Hematopoietic multipotent progenitor cell (in vitro differentiated cells): Measurements from ENCODE around the gene RASAL2. TPM values are rescaled to one million over a fixed set of nuclear protein-coding genes. Genes with fewer than 3 reads are reported as not detected.
"Not testable (repeated sequence)": the region's sequence is repeated elsewhere in the genome, so short reads cannot be mapped to it uniquely, and the experiment has no call there.

Experiments used
- DNase-seq, 3 donors: peaks; one replicate each; pipeline ENCODE4 v3.0.0-alpha.2; 2011 to 2015; ENCODE audit warnings: low read depth in 2 of 3, low spot score in 2 of 3
- total RNA-seq: library from RNA; depleted of rRNA; stranded (reverse); fragments of >200 nt; gene quantifications from one replicate; pipeline ENCODE4 v1.2.3, GENCODE V29; 2012

RASAL2 gene
- total RNA-seq, 1 donor = 5.4 TPM

DNA sequence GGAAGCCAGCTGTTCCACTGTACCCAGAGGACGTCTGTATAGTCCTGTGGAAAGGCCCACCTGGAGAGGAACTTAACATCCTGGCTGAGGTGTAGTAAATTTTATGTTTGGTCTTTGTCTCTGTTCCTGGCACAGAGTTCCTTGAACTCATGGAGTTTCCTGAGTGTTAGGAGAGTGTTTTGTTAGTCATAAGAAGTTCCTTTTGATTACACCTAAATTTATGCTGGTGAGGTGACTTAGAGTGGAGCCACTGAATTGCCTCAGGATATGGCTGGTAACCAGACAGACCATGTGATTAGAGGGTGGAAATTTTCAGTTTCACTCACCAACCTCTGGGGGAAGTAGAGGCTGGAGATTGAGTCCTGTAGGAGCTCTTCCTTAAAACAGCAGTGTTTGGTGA, 57.9 kb downstream of the RASAL2 start:
- no peak for DNase-seq

DNA sequence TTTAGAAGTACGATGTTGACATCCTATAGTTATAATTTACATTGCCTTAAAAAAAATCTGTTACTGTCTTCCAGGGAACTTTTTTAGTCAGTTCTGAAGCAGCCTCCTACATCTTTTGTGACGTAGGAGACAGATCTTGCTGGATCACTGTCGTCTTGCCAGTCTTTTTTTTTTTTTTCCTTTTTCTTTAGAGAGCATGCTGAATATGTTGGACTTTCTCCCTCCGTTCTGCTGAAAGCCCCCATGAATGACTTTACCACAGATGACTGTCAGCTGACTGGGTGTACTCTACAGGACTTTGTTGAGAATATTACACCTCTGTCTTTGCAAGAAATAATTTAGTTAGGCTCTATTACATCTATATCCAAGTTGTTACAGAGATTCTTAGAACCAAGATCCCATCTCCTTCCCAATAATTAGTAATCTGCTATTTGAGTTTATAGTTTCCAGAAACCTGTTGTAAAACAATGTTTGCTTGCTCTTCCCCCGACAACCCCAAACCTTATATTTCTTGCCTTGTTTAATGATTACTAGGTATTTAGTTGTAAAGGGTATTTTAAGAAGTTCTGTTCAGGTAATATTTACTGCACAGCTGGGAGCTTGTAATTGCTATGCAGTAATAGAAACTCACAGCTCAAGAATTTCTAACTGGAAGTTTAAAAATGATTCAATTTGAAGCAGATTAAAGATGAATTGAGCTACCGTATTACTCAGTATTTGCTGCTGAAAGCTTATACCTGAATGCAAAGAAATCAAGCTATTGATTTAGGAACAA, 61.8 kb downstream of the RASAL2 start:
- DNase-seq = no peak

DNA sequence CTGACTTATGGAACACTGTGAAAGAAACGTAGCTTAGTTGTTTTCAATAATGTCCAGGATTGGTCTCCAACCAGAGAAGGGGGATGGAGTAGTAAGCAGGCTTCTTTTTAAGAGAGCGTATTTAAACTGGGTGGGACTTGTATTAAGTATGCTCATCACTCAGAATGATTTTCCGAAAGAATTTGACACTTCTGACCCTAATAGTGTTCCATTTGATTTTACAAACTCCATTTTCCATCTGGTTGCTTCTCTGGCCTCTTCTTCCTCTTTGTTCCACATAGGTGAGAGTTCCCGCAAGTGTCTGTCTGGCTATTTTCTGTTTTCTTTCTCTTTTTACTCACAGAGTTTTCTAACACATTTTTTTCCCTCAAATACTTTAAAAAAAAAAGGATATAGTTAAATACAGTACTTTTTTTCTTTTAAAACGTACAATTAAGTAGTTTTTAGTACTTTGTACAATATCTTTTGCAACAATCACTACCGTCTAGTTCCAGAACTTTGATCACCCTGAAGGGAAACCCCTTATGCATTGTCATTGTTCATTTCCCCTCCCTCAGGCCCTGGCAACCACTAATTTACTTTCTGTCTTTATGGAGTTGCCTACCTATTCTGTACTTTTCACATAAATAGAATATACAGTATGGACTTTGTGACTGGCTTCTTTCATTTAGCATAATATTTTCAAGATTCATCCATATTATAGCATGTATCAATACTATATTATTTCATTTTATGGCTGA, 67.0 kb downstream of the RASAL2 start:
- DNase-seq = peak in 1 of 3 donors; percentile 32

DNA sequence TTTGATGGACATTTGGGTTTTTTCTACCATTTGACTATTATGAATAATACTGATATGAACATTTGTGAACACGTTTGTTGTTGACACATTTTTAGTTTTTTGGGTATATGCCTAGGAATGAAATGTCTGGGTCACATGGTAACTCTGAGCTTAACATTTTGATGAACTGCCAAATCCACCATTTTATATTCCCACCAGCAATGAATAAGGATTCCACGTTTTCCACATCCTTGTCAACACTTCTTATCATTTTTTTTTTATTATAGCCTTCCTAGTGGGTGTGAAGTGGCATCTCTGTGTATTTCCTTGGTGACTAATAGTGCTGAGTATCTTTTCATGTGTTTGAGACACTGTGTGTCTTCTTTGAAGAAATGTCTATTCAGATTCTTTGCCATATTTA, 67.6 kb downstream of the RASAL2 start:
- no peak for DNase-seq

DNA sequence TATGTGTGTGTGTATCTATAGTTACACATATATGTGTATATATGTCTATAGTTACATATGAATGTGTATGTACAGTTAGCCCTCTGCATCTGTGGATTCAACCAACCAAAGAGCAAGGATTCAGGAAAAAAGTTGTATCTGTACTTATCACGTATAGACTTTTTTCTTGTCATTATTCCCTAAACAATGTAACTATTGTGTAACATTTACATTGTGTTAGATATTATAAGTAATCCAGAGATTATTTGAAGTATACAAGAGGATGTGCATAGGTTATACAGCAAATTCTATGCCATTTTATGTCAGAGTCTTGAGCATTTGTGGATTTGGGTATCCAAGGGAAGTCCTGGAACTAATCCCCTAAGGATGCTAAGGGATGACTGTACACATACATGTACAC, 71.3 kb downstream of the RASAL2 start:
- DNase-seq = no peak

DNA sequence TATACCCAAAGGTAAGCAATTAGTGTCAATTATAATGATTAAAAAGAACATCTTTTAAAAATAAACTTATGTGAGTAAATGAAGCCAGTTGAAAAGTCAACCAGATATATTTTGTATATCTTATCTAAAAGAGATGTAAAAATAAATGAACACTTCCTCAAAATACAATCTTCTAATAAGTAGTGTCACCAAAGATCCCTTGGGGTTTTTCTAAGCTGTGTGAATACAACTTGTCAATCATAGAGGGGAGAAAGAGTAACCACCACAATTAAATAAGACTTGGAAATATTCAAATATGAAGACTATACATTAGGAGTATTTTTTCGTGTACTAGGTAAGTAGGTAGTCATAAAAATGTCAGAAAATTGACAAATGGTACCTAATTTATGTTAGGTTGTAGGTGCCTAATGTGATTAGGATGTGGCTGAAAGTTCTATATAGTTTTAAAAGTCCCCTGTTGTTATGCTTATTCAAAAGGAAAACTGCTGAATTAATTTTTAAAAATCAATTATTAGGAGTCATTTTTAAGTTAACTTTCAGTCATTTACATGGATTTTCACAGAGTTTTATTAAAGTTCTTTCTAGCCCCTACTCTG, 72.6 kb downstream of the RASAL2 start:
- DNase-seq = no peak

DNA sequence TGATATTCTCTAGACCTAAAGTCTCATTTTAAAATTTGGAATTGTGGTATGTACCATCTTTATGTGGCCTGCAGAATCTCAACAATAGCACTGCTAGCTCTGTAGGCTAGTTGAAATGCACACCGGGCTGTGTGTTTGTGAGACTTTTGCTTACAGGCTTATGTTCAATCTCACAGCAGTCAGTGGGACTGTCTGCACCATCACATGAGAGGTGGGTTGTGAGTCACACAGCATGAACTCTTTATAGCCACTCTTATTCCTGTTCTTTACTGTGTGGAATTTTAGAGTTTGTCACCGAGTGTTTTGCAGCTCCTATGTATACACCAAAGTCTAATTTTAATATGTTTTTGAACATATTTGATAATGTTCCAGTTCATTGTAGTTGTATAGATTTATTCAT, 74.6 kb downstream of the RASAL2 start:
- DNase-seq = no peak

DNA sequence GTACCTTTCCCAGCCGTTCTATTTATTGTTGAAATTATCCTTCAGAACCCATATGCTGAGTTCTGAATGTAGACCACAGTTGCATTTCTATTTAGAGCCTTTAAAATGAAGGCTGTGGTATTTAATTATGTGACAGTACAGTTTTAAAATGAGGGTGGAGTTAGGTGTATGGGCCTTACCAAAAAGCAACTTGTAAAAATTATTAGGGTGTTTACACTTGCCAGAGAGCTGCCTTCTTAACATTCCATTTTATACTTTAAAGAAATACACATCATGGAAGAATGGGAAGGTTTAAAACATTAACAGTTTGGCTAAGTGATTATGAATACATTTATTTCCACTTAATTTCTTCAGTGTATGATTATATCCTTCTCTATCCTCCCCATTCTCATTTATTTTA, 75.7 kb downstream of the RASAL2 start:
- DNase-seq = no peak

DNA sequence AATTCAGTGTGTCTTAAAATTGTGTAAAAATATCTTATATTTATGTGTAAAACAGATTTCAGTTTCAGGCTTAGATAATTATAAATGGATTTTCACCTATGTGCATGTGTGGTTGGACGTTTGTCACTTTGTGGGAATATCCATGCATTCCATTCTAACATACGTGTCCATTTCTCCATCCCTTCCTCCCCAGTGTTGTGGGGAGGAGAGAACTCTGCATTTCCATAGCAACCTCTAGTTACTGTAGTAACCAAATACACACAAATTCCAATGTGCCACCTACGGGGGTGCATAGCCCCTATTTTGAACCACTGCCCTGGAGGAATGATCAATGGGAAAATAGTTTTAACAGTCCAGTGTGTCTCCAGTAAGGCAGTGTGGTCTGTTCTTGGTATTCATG, 79.0 kb downstream of the RASAL2 start:
- no peak for DNase-seq

DNA sequence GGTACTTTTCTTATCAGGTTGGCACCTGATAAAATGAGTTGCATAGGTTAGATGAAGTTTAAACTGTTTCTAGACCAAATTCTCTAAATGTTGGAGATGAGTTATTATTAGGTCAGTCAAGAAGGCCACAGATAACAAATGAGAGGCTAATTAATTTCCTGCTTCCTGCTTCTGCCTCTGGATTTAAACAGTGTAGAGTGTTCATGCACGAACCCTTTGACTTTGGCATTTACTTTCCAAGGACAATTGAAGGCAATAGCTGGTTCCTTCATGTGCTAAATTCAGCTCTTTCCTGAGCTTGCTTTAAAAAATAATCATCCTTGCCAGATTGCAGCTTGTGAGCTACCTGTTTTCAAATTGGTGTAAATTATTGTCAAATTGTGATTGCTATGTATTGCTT, 80.6 kb downstream of the RASAL2 start:
- DNase-seq = no peak

DNA sequence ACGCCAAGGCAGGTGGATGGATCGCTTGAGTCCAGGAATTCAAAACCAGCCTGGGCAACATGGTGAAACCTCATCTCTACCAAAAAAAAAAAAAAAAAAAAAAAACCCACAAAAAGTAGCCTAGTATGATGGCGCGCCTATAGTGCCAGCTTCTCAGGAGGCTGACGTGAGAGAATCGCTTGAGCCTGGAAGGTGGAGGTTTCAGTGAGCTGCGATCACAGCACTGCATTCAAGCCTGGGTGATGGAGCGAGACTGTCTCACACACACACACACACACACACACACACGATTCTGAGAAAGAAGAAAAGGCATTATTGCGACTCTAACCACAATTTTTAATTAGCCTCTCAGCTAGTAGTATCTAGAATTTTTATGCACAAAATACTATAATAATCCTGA, 86.5 kb downstream of the RASAL2 start:
- no peak for DNase-seq

DNA sequence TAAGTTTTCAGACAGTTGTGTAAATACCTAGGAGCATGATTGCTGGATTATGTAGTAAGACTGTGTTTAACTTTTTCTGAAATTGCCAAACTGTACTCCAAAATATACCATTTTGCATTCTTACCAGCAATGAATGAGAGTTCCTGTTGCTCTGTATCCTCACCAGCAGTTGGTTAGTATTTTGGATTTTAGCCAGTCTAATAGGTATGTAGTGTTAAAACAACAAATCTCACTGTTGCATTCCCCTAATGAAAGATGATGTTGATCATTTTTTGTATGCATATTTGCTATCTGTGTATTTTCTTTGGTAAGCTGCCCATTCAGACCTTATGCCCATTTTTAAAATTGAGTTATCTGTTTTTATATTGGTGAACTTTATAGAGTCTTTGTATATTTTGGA, 89.9 kb downstream of the RASAL2 start:
- no peak for DNase-seq

DNA sequence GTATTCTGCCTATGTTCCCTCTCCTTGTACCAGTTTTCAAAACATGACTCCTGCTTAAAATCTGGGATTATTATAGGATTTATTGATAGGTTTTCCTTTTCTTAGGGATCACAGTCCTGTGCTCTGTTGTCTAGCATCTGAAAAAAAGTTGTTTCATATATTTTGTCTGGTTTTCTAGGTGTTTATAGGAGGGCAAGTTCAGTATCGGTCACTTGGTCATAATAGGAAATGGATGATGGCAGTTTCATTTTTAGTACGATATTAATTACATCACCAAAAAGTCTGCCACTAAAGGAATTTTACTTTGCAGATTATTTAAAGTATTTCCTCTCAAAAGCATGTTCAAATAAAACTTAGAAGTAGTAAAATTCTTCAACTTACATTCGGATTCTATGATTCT, 94.4 kb downstream of the RASAL2 start:
- no peak for DNase-seq

DNA sequence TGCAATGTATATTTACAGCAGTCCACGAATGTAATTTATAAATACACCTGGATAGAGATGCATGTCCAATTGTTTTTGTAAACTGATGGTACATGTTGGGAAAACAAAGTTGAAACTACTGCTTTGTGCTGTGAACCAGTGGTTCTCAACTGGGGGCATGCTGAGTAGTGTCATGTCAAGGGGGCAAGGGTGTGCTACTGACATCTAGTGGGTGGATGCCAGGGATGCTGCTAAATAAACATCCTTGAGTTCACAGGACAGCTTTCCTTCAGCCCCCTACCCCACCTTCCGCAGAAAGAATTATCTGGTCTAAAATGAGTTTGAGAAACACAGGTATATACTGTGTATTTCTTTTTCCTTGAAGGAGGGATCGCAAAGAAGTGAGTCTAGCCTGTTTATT, 95.9 kb downstream of the RASAL2 start:
- DNase-seq = peak in 2 of 3 donors; percentile 58 to 78

DNA sequence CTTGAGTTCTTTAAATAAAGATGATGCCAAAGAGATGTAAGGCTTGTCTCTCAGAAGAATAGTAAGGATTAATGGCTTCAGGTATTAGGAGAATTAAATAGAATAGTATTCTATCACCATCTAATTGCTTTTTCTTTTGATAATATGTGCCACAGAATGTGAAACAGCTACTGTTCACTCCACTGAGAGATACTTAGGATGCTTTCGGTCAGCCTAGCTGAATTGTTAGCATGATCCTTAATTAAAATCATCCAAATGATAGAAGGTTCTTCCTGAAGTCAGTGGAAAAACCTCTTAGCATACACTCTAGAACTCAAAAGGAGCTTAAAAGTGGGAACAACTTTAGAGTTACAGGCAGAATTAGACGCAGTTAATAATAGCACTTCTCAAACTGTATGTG, 97.0 kb downstream of the RASAL2 start:
- no peak for DNase-seq

DNA sequence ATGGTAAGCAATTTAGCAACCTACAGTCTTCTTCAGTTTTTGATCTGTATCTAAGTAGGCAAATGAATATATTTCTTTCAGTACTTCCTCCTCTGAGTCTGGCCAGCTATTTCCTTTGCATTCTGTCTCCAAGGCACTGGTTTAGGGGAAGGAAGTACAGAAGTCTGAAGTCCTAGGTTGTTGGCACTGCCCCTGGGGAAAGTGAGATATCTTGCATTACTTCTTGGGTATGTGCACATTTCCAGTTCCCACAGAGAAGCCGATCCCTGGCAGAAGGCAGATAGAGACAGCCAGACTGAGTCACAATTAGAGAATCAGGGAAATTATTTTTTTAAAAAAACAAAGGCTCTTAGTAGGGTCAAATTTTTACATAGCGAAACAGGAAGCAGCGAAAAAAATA, 98.8 kb downstream of the RASAL2 start:
- DNase-seq = peak in 2 of 3 donors; percentile 27 to 81

DNA sequence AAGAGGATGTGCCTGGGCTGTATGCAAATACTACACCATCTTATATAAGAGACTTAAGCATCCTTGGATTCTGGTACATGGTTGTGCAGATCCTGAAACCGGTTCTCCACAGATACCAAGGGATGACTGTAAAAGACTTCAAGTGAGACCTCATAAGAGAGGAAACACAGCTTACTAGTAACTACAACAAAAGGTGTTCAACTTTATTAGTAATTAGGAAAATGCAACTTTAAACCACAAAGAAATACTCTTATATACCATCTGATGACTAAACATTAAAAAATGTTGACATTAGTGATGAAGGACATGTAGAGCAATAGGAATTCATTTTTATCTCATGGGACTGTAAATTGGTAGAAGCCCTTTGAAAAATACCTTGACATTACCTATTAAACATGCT, 102.7 kb downstream of the RASAL2 start:
- DNase-seq = no peak

DNA sequence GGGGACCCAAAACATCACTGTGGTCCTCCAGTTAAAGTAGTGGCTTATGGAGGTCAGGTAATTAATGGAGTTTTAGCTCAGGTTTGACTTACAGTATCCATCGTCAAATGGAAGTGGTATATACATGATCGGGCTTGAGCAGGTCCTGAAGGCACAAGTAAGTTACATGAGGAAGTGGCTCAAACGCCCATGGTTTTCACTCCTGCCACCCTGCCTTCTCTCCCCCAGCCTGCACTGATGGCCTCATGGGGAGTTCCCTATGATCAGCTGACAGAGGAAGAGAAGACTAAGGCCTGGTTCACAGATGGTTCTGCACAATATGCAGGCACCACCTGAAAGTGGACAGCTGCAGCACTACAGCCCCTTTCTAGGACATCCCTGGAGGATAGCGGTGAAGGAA, 108.2 kb downstream of the RASAL2 start:
- DNase-seq = not testable (repeated sequence)

DNA sequence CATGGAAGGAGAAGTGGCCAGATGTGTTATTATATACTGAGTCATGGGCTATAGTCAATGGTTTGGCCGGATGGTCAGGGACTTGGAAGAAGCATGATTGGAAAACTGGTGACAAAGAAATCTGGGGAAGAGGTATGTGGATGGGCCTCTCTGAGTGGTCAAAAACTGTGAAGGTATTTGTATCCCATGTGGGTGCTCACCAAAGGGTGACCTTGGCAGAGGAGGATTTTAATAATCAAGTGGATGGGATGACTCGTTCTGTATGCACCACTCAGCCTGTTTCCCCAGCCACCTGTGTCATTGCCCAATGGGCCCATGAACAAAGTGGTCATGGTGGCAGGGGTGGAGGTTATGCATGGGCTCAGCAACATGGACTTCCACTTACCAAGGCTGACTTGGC, 108.6 kb downstream of the RASAL2 start:
- not testable (repeated sequence) for DNase-seq

DNA sequence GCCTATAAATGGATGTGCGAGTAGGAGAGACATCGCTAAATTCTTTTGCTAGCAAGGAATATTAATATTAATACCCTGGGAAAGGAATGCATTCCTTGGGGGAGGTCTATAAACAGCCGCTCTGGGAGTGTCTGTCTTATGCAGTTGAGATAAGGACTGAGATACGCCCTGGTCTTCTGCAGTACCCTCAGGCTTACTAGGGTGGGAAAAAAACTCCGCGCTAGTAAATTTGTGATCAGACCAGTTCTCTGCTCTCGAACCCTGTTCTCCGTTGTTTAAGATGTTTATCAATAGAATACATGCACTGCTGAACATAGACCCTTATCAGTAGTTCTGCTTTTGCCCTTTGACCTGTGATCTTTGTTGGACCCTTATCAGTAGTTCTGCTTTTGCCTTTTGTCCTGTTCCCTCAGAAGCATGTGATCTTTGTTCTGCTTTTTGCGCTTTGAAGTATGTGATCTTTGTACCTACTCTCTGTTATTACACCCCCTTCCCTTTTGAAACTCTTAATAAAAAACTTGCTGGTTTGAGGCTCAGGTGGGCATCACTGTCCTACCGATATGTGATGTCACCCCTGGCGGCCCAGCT, 114.5 kb downstream of the RASAL2 start:
- peak in 1 of 3 donors; percentile 0 for DNase-seq

DNA sequence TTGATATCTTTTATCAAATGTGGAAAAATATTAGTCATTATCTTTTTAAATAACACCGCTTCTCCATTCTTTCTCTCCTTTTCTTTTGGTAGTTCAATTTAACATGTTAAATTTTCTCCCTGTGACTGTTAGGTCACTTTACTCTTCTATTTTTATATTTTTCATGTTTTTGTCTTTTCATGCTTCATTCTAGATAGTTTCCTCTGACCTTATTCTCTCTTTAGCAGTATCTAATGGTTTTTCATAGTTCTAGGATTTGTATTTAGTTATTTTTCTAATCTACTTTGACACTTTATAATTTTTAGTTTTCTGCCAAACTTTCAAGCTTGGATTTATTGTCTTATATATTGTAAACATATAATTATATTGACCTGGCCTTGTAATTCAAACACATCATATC, 116.0 kb downstream of the RASAL2 start:
- no peak for DNase-seq

DNA sequence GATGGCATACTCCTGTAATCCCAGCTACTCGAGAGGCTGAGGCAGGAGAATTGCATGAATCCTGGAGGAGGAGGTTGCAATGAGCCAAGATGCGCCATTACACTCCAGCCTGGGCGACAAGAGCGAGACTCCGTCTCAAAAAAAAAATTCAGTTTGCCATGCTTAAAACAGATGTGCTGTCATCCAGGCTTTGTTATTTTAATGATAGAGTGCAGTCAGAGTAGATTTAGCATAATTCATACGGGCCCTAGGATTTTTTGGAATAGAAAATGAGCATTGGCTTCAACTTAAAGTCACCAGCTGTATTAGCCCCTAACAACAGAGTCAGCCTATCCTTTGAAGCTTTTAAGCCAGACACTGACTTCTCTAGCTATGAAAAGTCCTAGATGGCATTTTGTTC, 124.6 kb downstream of the RASAL2 start:
- no peak for DNase-seq
